Stimulated activated naive B cell treated with anti-CD40 and anti-IgM and Interleukin-4, amounts not matched to agents 10 μg/mL and 1 μg/mL and 100 μg/mL, for 72 hours (primary cell): ENCODE results near the gene CCND3.
"Not testable (repeated sequence)": the region's sequence is repeated elsewhere in the genome, so short reads cannot be mapped to it uniquely, and the experiment has no call there.

Experiments used
- ATAC-seq, 2 donors: fragments of 150-1000 bp; cut with Tn5 transposase; replicated peaks; 2 replicates each; pipeline ENCODE4 v1.10.0; 2021; ENCODE audit warnings: moderate library complexity in 1 of 2
- DNase-seq: peaks from one replicate; pipeline ENCODE4 v3.0.0; 2021
- H3K27ac Mint-ChIP-seq: one replicate; pipeline ENCODE4 v1.8.0; 2022; ENCODE audit warnings: mild to moderate bottlenecking, mixed read lengths
- H3K27me3 Mint-ChIP-seq, 2 donors: one replicate each; pipeline ENCODE4 v1.8.0; 2022; ENCODE audit warnings: mixed read lengths in 2 of 2
- H3K36me3 Mint-ChIP-seq, 2 donors: one replicate each; pipeline ENCODE4 v1.8.0; 2022; ENCODE audit warnings: mixed read lengths in 2 of 2, mild to moderate bottlenecking in 1 of 2
- H3K4me1 Mint-ChIP-seq, 2 donors: one replicate each; pipeline ENCODE4 v1.8.0; 2022; ENCODE audit warnings: mixed read lengths in 2 of 2, mild to moderate bottlenecking in 1 of 2
- H3K4me3 Mint-ChIP-seq, 2 donors: one replicate each; pipeline ENCODE4 v1.8.0; 2022; ENCODE audit warnings: mild to moderate bottlenecking in 2 of 2, mixed read lengths in 2 of 2, moderate library complexity in 1 of 2
- H3K9me3 Mint-ChIP-seq, 2 donors: one replicate each; pipeline ENCODE4 v1.8.0; 2022; ENCODE audit warnings: mixed read lengths in 2 of 2, mild to moderate bottlenecking in 1 of 2

Gene CCND3

GRCh38 chr6:41964201-41964887 lies 22.7 kb upstream of the CCND3 start:
- peaks cover 30 to 53% of the 10 kb centered on the region in 2 donors for H3K4me1 Mint-ChIP-seq
- ATAC-seq: peak; percentile 41 to 62
- H3K36me3 Mint-ChIP-seq: peaks cover 7 to 10% of the 10 kb centered on the region in 2 donors
- DNase-seq: no peak
- no peak overlapping the region for H3K4me3 Mint-ChIP-seq
- H3K27me3 Mint-ChIP-seq: no peaks in the 10 kb centered on the region
- peaks cover 0 to 5% of the 10 kb centered on the region in 2 donors for H3K9me3 Mint-ChIP-seq
- no peak overlapping the region for H3K27ac Mint-ChIP-seq

GRCh38 chr6:41963371-41963770 lies 21.8 kb upstream of the CCND3 start:
- peaks cover 0 to 11% of the 10 kb centered on the region in 2 donors for H3K9me3 Mint-ChIP-seq
- H3K27ac Mint-ChIP-seq: peak overlapping the region; percentile 65
- no peak for DNase-seq
- peaks cover 37 to 61% of the 10 kb centered on the region in 2 donors for H3K4me1 Mint-ChIP-seq
- H3K27me3 Mint-ChIP-seq: no peaks in the 10 kb centered on the region
- H3K36me3 Mint-ChIP-seq: peaks cover 14 to 18% of the 10 kb centered on the region in 2 donors
- no peak overlapping the region for H3K4me3 Mint-ChIP-seq
- ATAC-seq: no peak

GRCh38 chr6:41960028-41960427 lies 18.4 kb upstream of the CCND3 start:
- no peak for ATAC-seq
- H3K9me3 Mint-ChIP-seq: peaks cover 0 to 11% of the 10 kb centered on the region in 2 donors
- no peak overlapping the region for H3K4me3 Mint-ChIP-seq
- peak overlapping the region; percentile 48 for H3K27ac Mint-ChIP-seq
- DNase-seq: no peak
- H3K36me3 Mint-ChIP-seq: peaks cover 14 to 18% of the 10 kb centered on the region in 2 donors
- peaks cover 32 to 63% of the 10 kb centered on the region in 2 donors for H3K4me1 Mint-ChIP-seq
- no peaks in the 10 kb centered on the region for H3K27me3 Mint-ChIP-seq

GRCh38 chr6:41958022-41958856 lies 16.6 kb upstream of the CCND3 start:
- Mint-ChIP-seq H3K36me3 (peaks cover 14% of the 10 kb centered on the region in 2 donors), H3K27ac (peak overlapping the region; percentile 96), H3K4me3 (peak overlapping the region; percentile 58 to 68), H3K9me3 (peaks cover 0 to 11% of the 10 kb centered on the region in 2 donors), H3K27me3 (no peaks in the 10 kb centered on the region), H3K4me1 (peaks cover 26 to 51% of the 10 kb centered on the region in 2 donors)
- ATAC-seq (peak; percentile 93 to 95), DNase-seq (no peak)

GRCh38 chr6:41957117-41957516 lies 15.5 kb upstream of the CCND3 start:
- peaks cover 14% of the 10 kb centered on the region in 2 donors for H3K36me3 Mint-ChIP-seq
- H3K4me3 Mint-ChIP-seq: no peak overlapping the region
- no peak for ATAC-seq
- no peak for DNase-seq
- H3K9me3 Mint-ChIP-seq: peaks cover 0 to 11% of the 10 kb centered on the region in 2 donors
- no peak overlapping the region for H3K27ac Mint-ChIP-seq
- peaks cover 24 to 45% of the 10 kb centered on the region in 2 donors for H3K4me1 Mint-ChIP-seq
- no peaks in the 10 kb centered on the region for H3K27me3 Mint-ChIP-seq

- DNase-seq (no peak), ATAC-seq (no peak)
- Mint-ChIP-seq H3K9me3 (peaks cover 0 to 7% of the 10 kb centered on the region in 2 donors), H3K4me1 (peaks cover 18 to 36% of the 10 kb centered on the region in 2 donors), H3K4me3 (no peak overlapping the region), H3K27me3 (no peaks in the 10 kb centered on the region), H3K36me3 (peaks cover 8 to 10% of the 10 kb centered on the region in 2 donors), H3K27ac (no peak overlapping the region)
Measured at GRCh38 chr6:41955412-41955811, 13.8 kb upstream of the CCND3 start.

- Mint-ChIP-seq H3K4me1 (peaks cover 16 to 41% of the 10 kb centered on the region in 2 donors), H3K4me3 (no peak overlapping the region), H3K27ac (no peak overlapping the region), H3K27me3 (no peaks in the 10 kb centered on the region), H3K9me3 (peaks cover 0 to 7% of the 10 kb centered on the region in 2 donors), H3K36me3 (peaks cover 8% of the 10 kb centered on the region in 2 donors)
- DNase-seq (no peak), ATAC-seq (no peak)
Measured at GRCh38 chr6:41954668-41955067, 13.1 kb upstream of the CCND3 start.

GRCh38 chr6:41947581-41948220 lies 6.1 kb upstream of the CCND3 start:
- Mint-ChIP-seq H3K27ac (peak overlapping the region; percentile 15), H3K27me3 (no peaks in the 10 kb centered on the region), H3K4me3 (no peak overlapping the region)

GRCh38 chr6:41943456-41943855 lies 1.8 kb upstream of the CCND3 start:
- no peak overlapping the region for H3K4me3 Mint-ChIP-seq
- H3K27me3 Mint-ChIP-seq: no peaks in the 10 kb centered on the region
- peaks cover 18 to 23% of the 10 kb centered on the region in 2 donors for H3K36me3 Mint-ChIP-seq
- DNase-seq (no peak), ATAC-seq (no peak)
- H3K27ac Mint-ChIP-seq: no peak overlapping the region
- no peaks in the 10 kb centered on the region for H3K9me3 Mint-ChIP-seq
- peaks cover 26 to 42% of the 10 kb centered on the region in 2 donors for H3K4me1 Mint-ChIP-seq

More at GRCh38 chr6:41947581-41948220, 6.1 kb upstream of the CCND3 start:
- Mint-ChIP-seq H3K9me3 (no peaks in the 10 kb centered on the region), H3K36me3 (no peaks in the 10 kb centered on the region), H3K4me1 (peaks cover 10 to 33% of the 10 kb centered on the region in 2 donors)
- ATAC-seq (no peak), DNase-seq (no peak)

- not testable (repeated sequence) for H3K4me3 Mint-ChIP-seq, DNase-seq, H3K9me3 Mint-ChIP-seq
Measured at GRCh38 chr6:41942882-41943281, 1.3 kb upstream of the CCND3 start.

GRCh38 chr6:41942067-41942851 lies 651 bp upstream of the CCND3 start:
- peak overlapping the region; percentile 73 for H3K27ac Mint-ChIP-seq
- H3K4me1 Mint-ChIP-seq: peaks cover 27 to 45% of the 10 kb centered on the region in 2 donors
- H3K9me3 Mint-ChIP-seq: no peaks in the 10 kb centered on the region
- no peak for DNase-seq
- peak; percentile 32 to 40 for ATAC-seq
- peak overlapping the region; percentile 94 to 98 for H3K4me3 Mint-ChIP-seq
- H3K36me3 Mint-ChIP-seq: peaks cover 19 to 27% of the 10 kb centered on the region in 2 donors
- H3K27me3 Mint-ChIP-seq: no peaks in the 10 kb centered on the region

More at GRCh38 chr6:41942882-41943281, 1.3 kb upstream of the CCND3 start:
- H3K36me3 Mint-ChIP-seq: peaks cover 18 to 23% of the 10 kb centered on the region in 2 donors
- not testable (repeated sequence) for H3K27me3 Mint-ChIP-seq, H3K27ac Mint-ChIP-seq, ATAC-seq
- peaks cover 28 to 45% of the 10 kb centered on the region in 2 donors for H3K4me1 Mint-ChIP-seq

GRCh38 chr6:41940759-41941279 lies 789 bp downstream of the CCND3 start:
- H3K9me3 Mint-ChIP-seq: no peaks in the 10 kb centered on the region
- peaks cover 40 to 57% of the 10 kb centered on the region in 2 donors for H3K4me1 Mint-ChIP-seq
- peak; percentile 1 to 13 for ATAC-seq
- H3K4me3 Mint-ChIP-seq: peak overlapping the region; percentile 94 to 98
- H3K36me3 Mint-ChIP-seq: peaks cover 25 to 36% of the 10 kb centered on the region in 2 donors
- H3K27me3 Mint-ChIP-seq: no peaks in the 10 kb centered on the region
- H3K27ac Mint-ChIP-seq: peak overlapping the region; percentile 90
- no peak for DNase-seq
